Stimulated activated CD8-positive, alpha-beta memory T cell treated with anti-CD3 and anti-CD28 coated beads, Interleukin-15, amount 100 ng/mL, for 48 hours (primary cell): Measurements from ENCODE around the gene SHROOM1.

Source experiments
- DNase-seq, 2 donors: peaks; one replicate each; pipeline ENCODE4 v3.0.0-alpha.2; 2020; ENCODE audit warnings: low read depth in 2 of 2

SHROOM1 gene

DNA sequence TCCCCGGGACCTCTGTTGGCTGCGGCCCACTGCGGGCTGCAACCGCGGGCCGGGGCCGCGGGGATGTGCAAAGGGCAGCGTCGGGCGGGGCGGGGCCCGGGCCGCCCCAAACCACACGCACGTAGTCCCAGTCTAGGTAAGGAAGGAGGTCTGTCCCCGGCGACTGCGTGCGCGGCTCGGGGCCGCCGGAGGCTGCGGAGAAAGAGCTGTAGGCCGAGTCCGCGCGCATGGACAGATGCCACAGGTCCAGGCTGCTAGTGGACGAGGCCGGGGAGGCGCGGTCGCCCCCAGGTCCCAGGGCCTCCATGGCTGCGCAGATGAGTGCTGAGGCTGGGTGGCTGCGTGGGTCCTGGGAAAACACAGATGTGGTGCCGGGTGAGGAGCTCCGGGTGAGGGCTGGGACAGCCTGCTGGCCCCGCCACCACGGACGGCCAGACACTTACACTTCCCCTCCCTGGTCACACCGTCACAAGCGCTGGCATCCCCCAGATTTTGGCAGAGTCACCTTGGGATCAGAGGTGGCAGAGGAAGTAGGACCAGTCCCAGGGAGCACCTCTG, 4.5 kb downstream of the SHROOM1 start:
- DNase-seq = no peak

DNA sequence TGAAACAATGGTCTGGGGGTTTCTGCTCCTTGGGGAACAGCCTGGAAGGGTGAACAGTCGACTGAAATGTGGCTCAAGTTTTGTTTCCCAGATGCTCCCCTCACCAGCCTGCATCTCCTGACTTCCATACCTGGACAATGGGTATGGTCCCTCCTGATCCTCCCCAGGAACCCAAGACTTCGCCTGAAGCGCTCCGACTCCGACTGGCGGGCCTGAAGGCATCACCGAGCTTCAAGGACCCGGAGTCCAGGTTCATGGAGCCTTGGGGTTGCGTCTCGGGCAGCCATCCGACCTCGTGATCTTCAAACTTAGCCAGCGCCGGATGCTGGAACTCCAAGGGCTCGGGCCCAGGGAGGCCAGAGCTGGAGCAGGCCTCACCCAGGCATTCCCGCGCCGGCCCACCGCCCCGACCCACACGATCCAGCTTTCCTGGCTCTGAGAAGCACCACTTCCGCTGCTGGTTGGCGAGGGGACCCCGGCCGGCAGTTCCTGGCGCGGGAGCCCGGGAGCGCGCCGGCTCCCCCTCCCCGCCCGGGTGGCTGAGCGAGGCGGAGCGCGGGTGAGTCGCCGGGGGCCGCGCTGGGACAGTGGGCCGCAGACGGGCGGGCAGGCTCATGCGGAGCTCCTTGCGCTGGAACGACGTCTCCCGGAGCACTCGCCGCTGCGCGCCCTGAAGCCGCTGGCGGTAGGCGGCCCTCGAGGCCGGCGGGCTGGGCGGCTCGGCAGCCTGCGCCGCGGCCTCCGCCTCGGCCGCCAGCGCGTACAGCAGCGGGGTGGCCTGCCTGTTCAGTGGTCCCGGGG, 5.2 kb downstream of the SHROOM1 start:
- DNase-seq = no peak

DNA sequence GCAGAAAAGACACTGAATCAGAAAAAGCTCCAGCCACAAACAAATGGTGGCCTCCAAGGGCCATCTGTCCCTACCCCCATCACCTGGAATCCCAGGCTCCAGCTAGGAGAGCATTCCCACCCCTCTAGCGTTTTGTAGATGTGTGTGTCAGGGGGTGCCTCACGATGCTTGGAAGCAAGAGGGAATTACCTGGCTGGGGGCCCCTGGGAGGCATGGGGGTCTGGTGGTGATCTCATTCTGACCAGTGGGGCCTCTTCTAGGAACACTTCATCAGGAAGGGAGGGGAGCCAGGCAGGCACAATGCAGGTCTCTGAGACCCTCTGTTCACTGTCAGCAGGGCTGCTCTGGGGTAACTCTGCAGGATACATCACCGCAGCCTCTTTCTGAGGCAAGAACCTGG, 6.0 kb downstream of the SHROOM1 start:
- DNase-seq = no peak

DNA sequence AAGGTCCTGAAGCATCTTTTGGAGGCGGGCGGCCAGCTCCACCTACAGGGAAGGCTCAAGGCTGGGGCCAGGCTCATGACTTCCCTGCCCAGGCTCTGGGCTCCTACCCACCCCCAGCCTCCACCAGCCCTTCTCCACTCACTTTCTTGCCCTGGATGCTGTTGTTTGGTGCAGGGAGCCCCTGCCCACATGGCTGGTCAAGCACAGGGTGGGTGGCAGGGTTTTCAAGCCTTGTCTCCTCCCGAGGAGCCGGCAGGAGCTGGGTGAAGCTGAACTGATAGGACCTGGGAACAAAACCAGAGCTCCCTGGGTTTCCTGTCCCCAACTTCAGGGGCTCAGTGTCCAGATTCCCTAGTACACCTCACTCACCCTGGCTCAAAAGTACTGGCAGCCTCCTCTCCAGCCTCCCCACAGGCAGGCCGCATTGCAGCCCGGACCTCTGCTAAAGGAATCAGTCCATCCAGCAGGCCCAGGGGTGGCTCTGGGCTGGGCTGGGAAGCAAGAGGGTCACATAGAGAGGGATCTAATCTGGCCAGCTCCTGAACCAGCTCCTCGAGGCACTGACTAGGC, 6.9 kb downstream of the SHROOM1 start:
- no peak for DNase-seq

DNA sequence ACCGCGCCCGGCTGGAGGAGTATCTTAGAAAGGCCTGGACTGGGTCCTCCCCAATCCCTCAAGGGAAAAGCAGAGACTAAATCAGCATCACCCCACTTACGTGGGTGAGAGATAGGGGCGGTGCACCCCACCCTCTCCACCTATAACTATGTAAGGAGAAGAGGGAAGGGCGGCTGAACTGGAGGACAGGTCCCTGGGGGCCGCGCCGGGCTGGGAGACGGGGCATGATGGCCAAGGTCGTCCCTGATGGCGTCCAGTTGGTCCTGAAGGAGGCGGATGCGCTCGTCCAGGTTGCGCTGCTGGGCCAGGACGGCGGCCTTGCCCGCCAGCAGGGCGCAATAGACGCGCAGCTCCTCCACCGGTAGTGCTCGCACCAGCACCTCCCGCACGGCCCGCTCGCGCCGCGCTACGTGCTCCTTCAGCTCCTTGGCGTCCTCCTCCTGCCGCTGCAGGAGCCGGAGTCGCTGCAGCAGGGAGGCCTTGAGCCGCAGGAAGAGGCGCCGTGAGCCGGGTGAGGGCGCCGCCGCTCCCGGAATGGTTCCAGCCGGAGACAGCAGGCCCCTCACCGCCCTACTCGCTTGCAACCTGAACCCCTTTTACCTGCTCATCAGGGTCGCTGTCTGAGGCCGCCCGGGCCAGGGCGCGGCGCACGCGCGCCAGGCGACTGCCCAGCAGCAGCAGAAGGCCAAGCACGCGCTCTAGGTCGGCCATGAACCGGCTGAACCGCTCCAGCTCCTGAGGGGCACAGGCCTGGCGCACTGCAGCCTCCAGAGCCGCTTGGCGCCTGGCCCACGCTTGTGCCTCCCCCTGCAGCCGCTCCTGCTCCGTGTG, 7.6 kb downstream of the SHROOM1 start:
- no peak for DNase-seq

DNA sequence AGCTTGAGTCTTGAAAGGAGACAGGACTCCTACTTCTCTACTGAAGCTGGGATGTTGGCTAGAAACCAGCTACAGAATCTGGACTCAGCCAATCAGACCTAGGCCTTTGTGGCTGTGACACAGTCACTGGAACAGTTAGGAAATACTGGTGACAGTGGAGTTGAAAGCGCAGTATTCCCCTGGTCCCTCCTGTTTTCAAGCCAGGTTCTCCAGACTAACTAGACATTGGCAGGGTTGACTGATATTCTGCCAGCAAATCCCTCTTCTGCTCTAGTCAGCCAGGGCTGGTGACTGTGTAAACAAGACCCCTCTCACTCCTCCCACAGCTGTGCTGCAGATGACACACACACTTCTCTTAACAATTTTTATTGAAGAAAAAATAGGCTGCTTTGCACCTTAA, 8.7 kb downstream of the SHROOM1 start:
- no peak for DNase-seq

DNA sequence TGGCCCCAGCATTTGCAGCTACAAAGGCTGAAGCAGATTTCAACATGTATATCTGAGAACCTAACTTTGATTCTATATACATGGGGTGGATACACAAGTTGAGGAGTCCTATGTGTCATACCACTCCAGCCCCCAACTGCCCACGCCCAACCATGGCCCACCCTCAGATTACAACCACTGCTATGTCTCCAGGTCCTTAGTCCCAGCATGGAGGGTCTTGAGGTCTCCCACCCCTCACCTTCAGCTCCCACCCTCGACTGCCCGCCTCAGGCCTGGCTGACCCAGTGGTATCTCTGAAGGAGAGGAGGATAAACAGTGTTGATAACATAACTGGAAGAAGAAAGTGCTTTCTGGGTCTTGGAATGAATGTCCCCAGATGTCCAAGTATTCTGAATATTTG, 9.1 kb downstream of the SHROOM1 start:
- DNase-seq = no peak

DNA sequence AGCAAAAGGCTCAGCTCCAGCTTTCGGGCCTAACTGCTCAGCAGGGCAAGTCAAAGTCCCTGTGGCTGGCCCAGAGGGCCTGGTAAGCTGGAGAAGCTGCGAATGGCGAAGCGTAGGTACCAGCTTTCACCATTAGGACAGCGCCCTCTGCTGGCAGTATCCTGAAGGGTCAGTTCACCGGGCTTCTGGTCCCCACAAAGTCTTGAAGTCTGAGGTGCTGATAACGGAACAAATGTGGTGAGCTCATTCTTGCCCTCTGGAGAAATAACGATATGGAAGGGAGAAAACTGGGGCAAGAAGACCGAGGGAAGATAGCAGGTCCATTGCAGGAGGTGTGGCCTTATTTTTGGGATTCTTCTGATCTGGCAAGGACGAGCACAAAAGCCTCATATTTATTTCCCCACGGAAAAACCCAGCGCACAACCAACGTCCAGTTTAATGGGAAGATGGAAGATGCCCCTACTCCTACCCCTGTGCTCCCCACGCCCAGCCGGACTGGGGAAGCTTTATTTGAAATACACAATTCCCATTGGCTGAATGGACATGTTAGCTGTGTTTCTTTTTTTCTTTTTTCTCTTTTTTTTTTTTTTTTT, 10.2 kb downstream of the SHROOM1 start:
- peak; percentile 77 to 78 for DNase-seq

DNA sequence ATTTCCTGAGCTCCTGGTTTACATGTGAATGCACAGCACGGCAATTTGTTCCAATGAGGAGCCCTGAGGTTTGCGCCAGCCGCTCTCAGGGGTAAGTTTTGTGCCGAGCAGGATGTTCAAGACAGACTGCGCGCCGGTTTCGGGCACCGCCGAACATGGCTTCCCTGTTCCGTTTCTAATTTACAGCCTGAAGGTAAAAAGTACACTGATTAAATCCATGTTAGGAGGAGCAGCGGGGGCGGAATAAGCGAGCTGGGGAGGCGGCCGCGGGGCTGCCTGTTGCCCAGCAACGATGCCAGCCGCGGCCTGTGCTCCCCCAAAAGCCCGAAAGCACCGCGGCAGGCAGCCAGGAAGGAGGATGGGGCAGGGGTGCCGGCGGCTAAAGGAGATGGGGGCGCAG, 11.0 kb downstream of the SHROOM1 start:
- no peak for DNase-seq

DNA sequence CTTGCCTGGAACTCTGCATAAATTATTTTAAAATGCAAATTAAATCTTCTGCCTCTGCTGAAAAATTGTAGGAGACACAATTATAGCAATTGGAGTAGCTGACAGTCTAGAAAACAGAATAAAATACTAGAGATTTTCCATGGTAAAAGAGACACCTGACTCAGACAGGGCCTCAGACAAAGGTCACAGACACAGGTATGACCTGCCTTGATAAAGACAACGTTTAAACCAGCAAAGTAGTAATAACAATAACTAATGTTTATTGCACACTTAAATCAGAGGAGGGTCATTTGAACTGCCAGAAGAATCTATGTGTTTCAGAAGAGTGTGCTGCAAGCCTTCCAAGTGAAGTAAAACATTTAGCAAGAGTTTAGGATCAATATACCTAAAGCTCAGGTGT, 13.4 kb downstream of the SHROOM1 start:
- no peak for DNase-seq

DNA sequence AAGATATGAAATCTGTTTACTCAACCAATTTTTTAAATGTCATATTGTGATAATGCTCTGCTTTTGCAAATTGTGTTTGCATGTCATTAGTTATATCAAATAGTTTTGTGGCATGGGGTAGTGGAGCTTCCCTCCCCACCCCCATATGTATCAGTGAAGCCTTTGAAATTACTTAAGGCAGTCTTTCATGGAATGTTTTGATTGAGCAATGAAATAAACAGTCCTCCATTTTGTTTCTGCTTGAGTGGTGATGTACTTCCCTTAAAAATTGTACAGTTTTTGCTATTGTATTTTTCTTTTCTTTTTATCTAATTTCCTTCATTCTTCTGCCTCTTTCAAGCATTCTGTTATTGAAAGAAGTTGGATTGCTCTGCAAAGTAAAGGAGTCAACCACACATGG, 13.9 kb downstream of the SHROOM1 start:
- DNase-seq = no peak

DNA sequence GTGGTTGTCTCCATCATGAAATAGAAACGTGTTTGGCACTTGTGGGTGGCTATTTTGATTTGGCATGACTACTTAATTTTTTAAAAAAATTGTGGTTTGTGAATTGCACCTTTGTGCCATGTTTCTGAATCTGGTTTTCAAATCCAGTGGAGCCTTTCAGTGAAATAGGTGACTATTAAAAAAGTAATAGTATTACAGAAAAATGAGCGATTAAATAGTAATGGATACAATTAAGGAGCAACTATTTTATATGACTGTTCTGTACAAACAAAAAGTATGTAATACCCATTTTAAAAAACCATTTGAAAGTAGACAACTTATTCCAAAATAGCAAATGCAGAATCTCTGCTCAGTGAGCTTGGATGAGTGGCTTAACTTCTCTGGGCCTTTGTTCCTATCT, 14.4 kb downstream of the SHROOM1 start:
- DNase-seq = no peak

DNA sequence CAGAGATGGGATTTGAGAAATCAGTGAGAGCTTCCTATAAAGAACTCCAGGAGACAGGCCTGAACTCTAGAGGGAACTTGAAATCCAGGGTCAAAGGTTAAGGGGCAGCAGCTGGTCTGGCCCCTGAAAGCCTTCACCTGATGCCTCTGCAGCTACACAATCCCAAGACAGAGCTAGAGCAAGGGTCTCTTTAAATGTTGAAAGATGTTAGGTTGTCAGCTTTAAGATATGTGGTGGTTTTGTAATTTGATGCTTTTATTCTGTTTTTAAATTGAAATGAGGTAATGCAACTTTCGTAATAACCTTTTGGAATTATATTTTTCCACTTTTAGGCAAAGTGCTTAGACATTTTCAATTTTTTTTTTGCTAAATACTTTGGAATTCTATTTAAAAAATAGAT, 15.0 kb downstream of the SHROOM1 start:
- no peak for DNase-seq

DNA sequence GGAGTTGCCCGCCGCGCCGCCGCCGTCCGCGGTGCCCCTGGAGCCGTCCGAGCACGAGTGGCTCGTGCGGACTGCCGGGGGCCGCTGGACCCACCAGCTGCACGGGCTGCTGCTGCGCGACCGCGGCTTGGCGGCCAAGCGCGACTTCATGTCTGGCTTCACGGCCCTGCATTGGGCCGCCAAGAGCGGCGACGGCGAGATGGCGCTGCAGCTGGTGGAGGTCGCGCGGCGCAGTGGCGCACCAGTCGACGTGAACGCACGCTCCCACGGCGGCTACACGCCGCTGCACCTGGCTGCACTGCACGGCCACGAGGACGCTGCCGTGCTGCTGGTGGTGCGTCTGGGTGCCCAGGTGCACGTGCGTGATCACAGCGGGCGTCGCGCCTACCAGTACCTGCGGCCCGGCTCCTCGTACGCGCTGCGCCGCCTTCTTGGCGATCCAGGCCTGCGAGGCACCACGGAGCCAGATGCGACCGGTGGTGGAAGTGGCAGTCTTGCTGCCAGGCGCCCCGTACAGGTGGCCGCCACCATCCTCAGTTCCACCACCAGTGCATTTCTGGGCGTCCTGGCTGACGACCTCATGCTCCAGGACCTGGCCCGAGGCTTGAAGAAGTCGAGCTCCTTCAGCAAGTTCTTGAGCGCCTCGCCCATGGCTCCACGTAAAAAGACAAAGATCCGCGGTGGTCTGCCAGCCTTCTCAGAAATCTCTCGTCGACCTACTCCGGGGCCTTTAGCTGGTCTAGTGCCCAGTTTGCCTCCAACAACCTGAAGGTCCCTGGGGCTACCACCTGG, 15.7 kb downstream of the SHROOM1 start:
- DNase-seq = no peak

DNA sequence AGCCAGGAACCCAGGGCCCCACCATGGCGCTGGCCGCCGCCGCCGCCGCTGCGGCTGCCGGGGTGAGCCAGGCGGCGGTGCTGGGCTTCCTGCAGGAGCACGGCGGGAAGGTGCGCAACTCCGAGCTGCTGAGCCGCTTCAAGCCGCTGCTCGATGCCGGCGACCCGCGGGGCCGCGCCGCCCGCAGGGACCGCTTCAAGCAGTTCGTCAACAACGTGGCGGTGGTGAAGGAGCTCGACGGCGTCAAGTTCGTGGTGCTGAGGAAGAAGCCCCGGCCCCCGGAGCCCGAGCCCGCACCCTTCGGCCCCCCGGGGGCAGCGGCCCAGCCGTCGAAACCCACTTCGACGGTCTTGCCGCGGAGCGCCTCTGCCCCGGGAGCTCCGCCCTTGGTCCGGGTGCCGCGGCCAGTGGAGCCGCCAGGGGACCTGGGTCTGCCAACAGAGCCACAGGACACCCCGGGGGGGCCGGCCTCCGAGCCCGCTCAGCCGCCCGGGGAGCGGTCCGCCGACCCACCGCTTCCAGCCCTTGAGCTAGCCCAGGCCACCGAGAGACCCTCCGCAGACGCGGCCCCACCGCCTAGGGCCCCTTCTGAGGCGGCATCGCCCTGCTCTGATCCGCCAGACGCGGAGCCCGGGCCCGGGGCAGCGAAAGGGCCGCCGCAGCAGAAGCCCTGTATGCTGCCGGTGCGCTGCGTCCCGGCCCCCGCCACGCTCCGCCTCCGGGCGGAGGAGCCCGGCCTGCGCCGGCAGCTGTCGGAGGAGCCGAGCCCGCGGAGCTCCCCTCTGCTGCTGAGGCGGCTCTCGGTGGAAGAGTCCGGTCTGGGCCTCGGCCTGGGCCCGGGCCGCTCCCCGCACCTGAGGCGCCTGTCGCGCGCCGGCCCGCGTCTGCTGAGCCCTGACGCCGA, 16.6 kb downstream of the SHROOM1 start:
- DNase-seq = no peak

DNA sequence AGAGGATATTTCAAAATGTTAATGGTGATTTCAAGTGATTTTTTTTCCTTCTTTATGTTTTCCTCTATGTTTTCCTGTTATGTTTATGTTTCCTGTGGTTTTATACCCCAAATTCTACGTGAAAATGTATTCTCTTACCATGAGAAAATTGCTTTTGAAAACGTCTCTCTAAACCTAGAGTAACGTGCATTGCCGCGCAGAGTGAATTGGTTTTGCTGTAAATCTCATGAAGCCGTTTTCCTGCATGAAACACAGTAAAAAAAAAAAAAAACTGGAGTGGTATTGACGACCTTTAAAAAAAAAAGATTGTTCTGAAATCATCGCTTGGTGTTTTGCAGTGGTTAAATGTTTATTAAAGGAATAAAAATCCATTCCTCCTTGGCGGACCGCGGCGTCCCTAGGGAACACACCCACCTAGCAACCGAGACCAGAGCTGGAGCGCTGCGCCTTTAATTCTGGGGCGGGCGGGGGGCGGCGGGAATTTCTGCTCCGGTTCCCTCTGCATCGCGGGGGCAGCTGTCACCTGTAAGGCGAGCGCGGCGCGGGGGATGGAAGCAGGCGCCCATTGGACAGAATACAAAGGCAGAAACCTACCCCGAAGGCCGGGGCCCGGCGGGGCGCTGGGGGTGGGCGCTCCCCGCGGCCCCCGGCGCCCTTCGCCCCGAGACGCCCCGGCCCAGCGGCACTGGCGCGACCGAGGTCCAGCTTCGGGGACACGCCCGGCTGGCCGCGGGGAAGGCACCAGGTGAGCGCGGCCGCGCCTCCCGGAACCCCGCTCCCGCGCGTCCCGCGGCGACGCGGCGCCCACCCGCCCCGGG, 17.5 kb downstream of the SHROOM1 start, which contains the start of gene SOWAHA:
Gene SOWAHA, plus strand, starts transcription at position 522 of the 818 bp plus-strand sequence. CDS start 320 bp downstream, outside the sequence.
- DNase-seq = no peak

DNA sequence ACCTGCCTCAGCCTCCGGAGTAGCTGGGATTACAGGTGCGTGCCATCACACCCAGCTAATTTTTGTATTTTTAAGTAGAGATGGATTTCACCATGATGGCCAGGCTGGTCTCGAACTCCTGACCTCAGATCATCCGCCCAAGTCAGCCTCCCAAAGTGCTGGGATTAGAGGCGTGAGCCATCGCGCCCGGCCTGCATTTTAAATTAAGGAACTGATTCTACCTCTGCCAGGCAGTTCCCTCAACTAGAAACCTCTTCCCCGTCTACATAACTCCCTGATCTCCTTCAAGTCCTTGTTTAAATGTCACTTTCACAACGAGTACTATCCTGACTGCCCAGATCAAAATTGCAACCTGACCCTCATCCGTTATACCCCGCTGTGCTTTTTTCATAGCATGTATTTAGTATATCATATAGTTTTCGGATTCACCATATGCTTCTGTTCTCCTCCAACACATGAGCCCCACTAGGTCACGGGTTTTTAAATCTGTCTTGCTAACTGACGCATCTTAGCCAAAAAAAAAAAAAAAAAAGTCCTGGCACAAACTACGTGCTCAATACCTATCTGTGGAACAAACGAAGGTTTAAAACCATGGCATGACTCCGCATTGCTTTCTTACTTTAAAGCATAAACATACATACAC, 18.2 kb downstream of the SHROOM1 start:
- DNase-seq = no peak

DNA sequence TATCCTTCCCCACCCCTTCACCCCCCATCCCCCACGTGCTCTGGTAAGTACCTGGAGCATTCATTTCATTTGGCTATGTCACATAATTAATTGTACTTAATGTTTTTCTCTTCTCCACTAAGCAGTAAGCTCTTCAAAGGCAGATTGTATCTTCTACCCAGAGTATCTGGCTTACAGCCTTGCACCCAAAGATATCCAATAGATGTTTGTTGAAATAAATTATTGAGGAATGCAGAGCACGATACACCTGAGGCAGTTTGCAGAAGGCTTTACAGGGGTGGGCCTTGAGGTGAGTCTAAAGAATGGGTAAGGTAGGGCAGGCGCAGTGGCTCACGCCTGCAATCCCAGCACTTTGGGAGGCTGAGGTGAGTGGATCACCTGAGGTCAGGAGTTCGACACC, 19.8 kb downstream of the SHROOM1 start:
- DNase-seq = no peak

DNA sequence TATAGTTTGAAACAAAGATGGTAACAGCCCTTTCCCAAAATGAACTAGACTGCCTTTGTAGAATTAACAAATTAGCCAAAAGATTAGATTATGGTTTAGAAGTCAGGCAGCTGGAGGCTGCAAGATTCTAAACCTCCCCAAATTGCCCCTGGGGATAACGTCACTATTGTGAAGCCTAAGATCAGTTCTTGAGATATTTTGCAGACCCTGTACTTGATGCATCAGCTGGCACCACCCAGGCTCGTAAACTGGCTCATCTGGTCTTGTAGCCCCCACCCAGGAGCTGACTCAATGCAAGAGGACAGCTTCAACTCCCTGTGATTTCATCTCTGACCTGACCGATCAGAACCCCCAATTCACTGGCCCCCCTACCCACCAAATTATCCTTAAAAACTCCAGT, 21.6 kb downstream of the SHROOM1 start:
- no peak for DNase-seq
